DOHH2 (cell line): ENCODE measurements around the gene CDK14.

ENCODE experiments used
- H3F3A ChIP-seq: fragments of 200-600 bp; sonication (generic), shearing (Covaris generic); 2 replicates; pipeline ENCODE4 v1.6.0; 2016; ENCODE audit warnings: antibody characterized with exemption, mild to moderate bottlenecking; ENCODE audit not compliant: control insufficient read depth, insufficient read depth
- H3K27ac ChIP-seq: fragments of 200-600 bp; sonication (generic); 2 replicates; pipeline ENCODE4 v1.5.1; 2014; ENCODE audit warnings: low read depth, mild to moderate bottlenecking, low read length, moderate library complexity
- H3K27me3 ChIP-seq: fragments of 200-600 bp; sonication (generic); 2 replicates; pipeline ENCODE4 v1.6.1; 2014; ENCODE audit warnings: mild to moderate bottlenecking, low read length, mixed read lengths; ENCODE audit not compliant: control insufficient read depth
- H3K36me3 ChIP-seq: fragments of 200-600 bp; sonication (generic); 2 replicates; pipeline ENCODE4 v1.6.1; 2014; ENCODE audit warnings: mild to moderate bottlenecking, low read length, moderate library complexity, mixed read lengths; ENCODE audit not compliant: control insufficient read depth
- H3K4me1 ChIP-seq: fragments of 200-600 bp; sonication (generic); 2 replicates; pipeline ENCODE4 v1.6.1; 2014; ENCODE audit warnings: mild to moderate bottlenecking, low read length, mixed read lengths; ENCODE audit not compliant: control insufficient read depth
- H3K4me2 ChIP-seq: fragments of 200-600 bp; sonication (generic); 2 replicates; pipeline ENCODE4 v1.6.0; 2014; ENCODE audit warnings: mild to moderate bottlenecking, low read length, moderate library complexity
- H3K4me3 ChIP-seq: fragments of 200-600 bp; sonication (generic); 2 replicates; pipeline ENCODE4 v1.5.1; 2014; ENCODE audit warnings: mild to moderate bottlenecking, low read length, mixed read lengths
- H3K79me2 ChIP-seq: fragments of 200-600 bp; sonication (generic); 2 replicates; pipeline ENCODE4 v1.6.1; 2014; ENCODE audit warnings: mild to moderate bottlenecking, low read length, mixed read lengths; ENCODE audit not compliant: control insufficient read depth
- H3K9me2 ChIP-seq: fragments of 200-600 bp; sonication (generic); replicated peaks from 2 replicates; pipeline ENCODE4 v1.6.1; 2014; ENCODE audit warnings: mild to moderate bottlenecking, low read length, mixed read lengths; ENCODE audit not compliant: control insufficient read depth
- H3K9me3 ChIP-seq: fragments of 200-600 bp; sonication (generic); 2 replicates; pipeline ENCODE4 v1.6.1; 2014; ENCODE audit warnings: antibody characterized with exemption, low read length, mixed read lengths; ENCODE audit not compliant: control insufficient read depth, insufficient read depth
- H4K20me1 ChIP-seq: fragments of 200-600 bp; sonication (generic); 2 replicates; pipeline ENCODE4 v1.6.0; 2014; ENCODE audit warnings: low read depth, mild to moderate bottlenecking, antibody characterized with exemption, low read length, moderate library complexity; ENCODE audit not compliant: control insufficient read depth, insufficient read depth
- CTCF ChIP-seq: fragments of 200-600 bp; sonication (generic); IDR thresholded peaks from one replicate; pipeline ENCODE4 v1.5.1; 2014; ENCODE audit warnings: antibody characterized with exemption, mild to moderate bottlenecking, low read depth, low read length; ENCODE audit not compliant: poor library complexity, severe bottlenecking
- EZH2phosphoT487 ChIP-seq: fragments of 200-600 bp; sonication (generic); IDR thresholded peaks from 2 replicates; pipeline ENCODE4 v1.6.1; 2017; ENCODE audit warnings: borderline replicate concordance, mild to moderate bottlenecking, antibody characterized with exemption, low read length, moderate library complexity, mixed read lengths

CDK14 gene

GRCh38 chr7:90660100-90660499, 64.0 kb downstream of the CDK14 start:
- peaks cover 16% of the 10 kb centered on the region for H3K4me1 ChIP-seq
- no peaks in the 10 kb centered on the region; the same call in 1 of the 2 replicates for H3K9me2 ChIP-seq
- no peaks in the 10 kb centered on the region for H4K20me1 ChIP-seq
- no peak overlapping the region for H3K27ac ChIP-seq
- no peaks in the 10 kb centered on the region for H3K9me3 ChIP-seq
- no peak overlapping the region for H3K4me3 ChIP-seq
- TF ChIP-seq EZH2phosphoT487 (no peak), CTCF (no peak)
- H3F3A ChIP-seq, result 0 out of 2 replicates have a peak, but pooled peaks cover 5% of the 10 kb centered on the region
- no peaks in the 10 kb centered on the region for H3K79me2 ChIP-seq
- no peaks in the 10 kb centered on the region for H3K36me3 ChIP-seq
- H3K27me3 ChIP-seq, result no peaks in the 10 kb centered on the region
- H3K4me2 ChIP-seq, result no peak overlapping the region

GRCh38 chr7:90660819-90661218, 64.7 kb downstream of the CDK14 start:
- no peaks in the 10 kb centered on the region for H3K9me3 ChIP-seq
- H4K20me1 ChIP-seq, result no peaks in the 10 kb centered on the region
- no peak overlapping the region for H3K4me2 ChIP-seq
- H3K9me2 ChIP-seq, result no peaks in the 10 kb centered on the region; the same call in 1 of the 2 replicates
- H3K36me3 ChIP-seq, result no peaks in the 10 kb centered on the region
- no peaks in the 10 kb centered on the region for H3F3A ChIP-seq
- no peak overlapping the region for H3K27ac ChIP-seq
- no peak overlapping the region for H3K4me3 ChIP-seq
- H3K4me1 ChIP-seq, result peaks cover 9% of the 10 kb centered on the region
- H3K79me2 ChIP-seq, result no peaks in the 10 kb centered on the region
- H3K27me3 ChIP-seq, result no peaks in the 10 kb centered on the region
- TF ChIP-seq EZH2phosphoT487 (no peak), CTCF (no peak)

- Histone ChIP-seq H4K20me1 (no peaks in the 10 kb centered on the region), H3K27ac (no peak overlapping the region), H3K36me3 (no peaks in the 10 kb centered on the region), H3K9me2 (no peaks in the 10 kb centered on the region; the same call in 1 of the 2 replicates), H3K4me1 (peaks cover 2% of the 10 kb centered on the region), H3F3A (no peaks in the 10 kb centered on the region), H3K27me3 (no peaks in the 10 kb centered on the region), H3K4me3 (no peak overlapping the region), H3K4me2 (no peak overlapping the region), H3K9me3 (no peaks in the 10 kb centered on the region), H3K79me2 (no peaks in the 10 kb centered on the region)
- no peak for TF ChIP-seq EZH2phosphoT487
- no peak for TF ChIP-seq CTCF
These were observed 65.4 kb downstream of the CDK14 start for GRCh38 chr7:90661290-90662151.
